Raji (cell line): ENCODE data around the gene CCHCR1.

Source experiments
- POLR2A ChIP-seq: IDR thresholded peaks from 2 replicates; pipeline ENCODE4 v1.6.1; 2011; ENCODE audit warnings: low read depth, low read length, control low read depth; ENCODE audit not compliant: insufficient read depth

CCHCR1 gene, protein sequence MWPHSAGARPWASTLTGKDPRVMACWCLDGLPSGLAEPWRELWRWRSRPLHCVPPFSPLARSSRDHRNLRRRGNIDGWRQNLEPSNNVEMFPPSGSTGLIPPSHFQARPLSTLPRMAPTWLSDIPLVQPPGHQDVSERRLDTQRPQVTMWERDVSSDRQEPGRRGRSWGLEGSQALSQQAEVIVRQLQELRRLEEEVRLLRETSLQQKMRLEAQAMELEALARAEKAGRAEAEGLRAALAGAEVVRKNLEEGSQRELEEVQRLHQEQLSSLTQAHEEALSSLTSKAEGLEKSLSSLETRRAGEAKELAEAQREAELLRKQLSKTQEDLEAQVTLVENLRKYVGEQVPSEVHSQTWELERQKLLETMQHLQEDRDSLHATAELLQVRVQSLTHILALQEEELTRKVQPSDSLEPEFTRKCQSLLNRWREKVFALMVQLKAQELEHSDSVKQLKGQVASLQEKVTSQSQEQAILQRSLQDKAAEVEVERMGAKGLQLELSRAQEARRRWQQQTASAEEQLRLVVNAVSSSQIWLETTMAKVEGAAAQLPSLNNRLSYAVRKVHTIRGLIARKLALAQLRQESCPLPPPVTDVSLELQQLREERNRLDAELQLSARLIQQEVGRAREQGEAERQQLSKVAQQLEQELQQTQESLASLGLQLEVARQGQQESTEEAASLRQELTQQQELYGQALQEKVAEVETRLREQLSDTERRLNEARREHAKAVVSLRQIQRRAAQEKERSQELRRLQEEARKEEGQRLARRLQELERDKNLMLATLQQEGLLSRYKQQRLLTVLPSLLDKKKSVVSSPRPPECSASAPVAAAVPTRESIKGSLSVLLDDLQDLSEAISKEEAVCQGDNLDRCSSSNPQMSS

DNA sequence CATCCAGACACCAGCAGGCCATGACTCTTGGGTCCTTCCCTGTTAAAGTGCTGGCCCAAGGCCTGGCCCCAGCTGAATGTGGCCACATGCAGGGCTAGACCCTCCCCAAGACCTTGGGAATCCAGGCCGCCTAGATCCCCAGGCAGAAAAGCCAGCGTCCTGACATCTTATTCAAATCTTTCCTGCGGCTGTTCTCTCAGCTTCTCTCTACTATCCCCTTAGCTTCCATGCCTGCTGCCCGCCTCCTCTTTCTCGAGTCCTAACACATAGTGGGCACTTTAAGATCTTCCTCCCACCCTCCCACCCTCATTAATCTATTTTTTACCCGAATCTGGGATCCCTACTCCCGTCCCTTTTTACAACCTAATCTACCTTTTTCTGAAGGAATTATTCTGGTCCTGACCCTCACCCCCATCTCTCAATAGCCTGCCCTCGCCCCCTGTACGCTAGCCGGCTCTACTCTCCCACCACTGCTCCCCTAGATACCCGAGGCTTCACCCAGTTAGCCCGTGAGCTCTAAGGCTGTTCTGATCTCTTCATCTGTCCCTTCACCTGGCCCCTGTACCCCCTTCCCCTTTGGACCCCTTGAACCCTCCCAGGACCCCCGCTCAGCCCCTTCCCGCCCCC lies at the start of gene CCHCR1:
CCHCR1 (minus strand) TSS at position 290 of the 627 bp plus-strand sequence; CDS start at position 88, 202 bp downstream.
- no peak; the same call in 1 of the 2 replicates for TF ChIP-seq POLR2A

DNA sequence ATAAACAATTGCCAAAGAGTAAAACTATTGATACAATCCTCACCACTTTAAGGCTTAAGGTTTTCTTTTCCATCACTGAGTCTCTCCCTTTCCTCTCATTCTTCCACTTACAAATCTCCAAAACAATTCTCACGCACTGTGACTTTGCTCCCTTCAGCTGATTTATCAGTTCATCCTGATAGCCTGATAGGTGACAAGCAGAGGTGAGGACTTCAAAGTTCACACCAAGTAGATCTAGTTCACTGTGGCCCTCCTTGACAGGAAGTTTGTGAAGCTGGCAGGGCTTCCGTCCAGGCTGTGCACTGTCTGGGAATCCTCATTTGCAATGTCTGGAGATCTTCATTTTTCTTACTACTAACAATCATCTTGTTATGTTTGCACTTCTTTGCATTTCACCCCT lies 48.0 kb upstream of the CCHCR1 start:
- TF ChIP-seq POLR2A = no peak

DNA sequence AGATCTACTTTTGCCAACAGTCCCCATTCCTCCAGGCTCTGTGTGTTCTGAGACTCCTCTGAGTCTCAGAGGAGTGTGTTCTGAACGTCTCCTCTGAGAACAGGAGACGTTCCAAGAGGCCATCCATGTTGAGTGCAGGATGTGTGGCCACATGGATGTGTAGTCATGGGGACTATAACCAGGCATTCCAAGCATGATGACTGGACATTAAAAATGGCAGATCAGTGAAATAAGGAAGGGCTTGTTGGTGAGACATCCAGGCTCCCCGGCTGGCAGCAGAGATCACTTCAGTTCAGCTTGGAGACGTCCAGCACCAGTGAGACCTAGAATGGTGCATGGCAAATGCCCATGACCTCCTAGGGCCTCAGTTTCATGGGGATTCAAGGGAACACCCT lies 47.1 kb upstream of the CCHCR1 start:
- TF ChIP-seq POLR2A = no peak; the same call in 1 of the 2 replicates

DNA sequence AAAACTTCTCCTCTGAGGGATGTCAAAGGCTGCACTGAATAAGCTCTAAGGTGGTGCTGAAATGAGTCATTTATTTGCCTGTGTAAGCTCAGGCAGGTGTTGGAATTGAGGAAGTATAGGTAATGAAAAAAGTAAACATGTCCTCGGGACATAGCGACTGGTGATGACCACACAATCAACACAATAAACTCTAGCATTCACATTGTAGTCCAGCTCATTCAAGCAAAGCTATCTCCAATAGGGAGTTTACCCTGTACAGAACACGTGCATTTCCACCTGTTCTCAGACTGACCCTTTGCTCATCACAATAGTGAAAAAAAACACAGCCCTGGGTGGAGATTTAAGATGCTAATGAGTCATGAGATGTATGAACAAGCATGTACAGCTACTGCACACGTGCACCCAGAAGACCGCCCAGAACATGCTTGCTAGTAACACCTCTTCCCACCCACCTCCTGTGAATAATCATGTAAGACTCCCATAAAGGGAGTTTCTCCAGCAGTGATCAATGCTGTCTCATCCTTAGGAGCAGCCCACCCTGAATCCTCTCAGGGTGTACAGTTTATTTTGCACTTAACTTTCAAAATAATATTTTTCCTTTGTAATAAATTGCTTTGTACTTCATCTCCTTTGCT lies 45.9 kb upstream of the CCHCR1 start:
- peak; percentile 27; the same call in 1 of the 2 replicates for TF ChIP-seq POLR2A

DNA sequence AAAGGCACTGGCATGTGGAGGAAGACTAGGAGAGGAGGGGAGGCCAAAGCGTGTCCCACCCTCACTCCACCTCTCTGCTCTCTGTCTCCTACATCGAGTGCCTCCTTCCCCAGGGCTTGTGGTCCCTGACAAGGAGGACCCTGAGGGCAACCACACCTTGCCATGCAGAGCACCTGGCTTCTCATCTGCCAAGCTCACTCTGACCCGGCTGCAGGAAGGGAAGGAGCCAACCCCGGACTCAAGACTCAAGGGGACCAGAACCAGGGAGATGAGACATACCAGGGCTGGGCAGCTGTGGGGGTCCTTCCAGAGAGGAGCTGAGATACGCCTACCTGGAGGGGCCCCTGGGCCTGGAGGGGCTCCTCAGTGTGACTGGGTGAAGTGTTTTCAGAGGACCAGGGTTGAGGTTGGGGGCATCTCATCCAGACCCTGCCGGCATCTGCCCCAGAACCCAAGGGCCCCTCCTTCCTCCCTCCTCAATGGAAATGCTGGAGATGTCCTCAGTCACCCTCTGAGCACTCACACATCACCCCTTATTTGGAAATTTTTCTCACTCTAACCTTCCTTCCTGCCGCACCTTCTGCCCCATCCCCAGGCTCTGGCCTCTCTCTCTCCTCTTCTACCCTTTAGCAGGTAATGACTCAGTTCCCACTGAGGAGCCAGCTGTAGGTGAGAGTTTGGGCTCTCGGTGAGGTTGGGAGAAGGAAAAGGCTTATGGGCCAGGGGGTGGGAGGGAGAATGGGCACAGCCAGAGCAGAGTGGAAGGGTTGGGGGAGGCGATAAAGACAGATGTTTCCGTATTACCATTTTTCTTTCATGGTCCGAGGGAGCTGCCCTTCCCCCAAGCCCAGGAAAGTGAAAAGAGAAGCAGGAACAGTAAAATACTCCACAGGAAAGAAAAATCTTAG lies 44.9 kb upstream of the CCHCR1 start:
- 0 out of 2 replicates have a peak, but pooled peaks have one; percentile 19 for TF ChIP-seq POLR2A

DNA sequence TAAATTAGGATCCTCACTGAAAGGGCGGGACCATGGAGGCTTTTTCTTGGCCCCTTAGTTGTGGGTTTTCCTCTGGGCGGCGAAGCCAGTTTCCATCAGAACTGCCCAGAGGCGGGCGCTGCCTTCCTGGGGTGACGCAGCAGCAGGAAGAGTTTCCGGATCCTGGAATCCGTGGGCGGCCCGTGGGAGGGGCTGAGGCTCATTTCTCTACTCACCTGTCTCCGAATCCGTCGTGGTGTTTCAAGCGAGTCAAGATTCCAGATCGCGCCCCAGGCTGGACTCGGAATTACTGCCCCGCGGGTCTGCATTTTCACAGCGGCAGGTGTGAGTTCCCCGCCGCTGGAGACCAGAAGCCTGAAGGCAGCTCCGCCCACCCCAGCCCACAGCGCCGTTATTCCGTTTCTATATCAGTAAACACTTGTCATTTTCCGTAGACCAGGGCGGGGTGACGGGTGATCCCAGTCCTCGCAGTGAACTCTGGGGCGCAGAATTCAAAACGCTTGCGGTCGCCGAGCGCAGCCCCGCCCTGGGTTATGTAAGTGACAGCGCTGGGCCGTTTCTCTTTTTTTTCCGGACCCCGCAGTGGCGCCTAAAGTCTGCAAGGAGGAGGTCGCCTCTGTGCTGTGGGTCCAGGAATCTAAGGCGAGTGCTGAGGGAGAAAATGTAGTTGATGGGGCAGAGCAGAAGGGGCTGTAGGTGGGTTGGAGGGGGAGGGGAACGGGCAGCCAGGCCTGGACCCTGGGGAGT lies 40.1 kb upstream of the CCHCR1 start:
- TF ChIP-seq POLR2A = peak; percentile 80

DNA sequence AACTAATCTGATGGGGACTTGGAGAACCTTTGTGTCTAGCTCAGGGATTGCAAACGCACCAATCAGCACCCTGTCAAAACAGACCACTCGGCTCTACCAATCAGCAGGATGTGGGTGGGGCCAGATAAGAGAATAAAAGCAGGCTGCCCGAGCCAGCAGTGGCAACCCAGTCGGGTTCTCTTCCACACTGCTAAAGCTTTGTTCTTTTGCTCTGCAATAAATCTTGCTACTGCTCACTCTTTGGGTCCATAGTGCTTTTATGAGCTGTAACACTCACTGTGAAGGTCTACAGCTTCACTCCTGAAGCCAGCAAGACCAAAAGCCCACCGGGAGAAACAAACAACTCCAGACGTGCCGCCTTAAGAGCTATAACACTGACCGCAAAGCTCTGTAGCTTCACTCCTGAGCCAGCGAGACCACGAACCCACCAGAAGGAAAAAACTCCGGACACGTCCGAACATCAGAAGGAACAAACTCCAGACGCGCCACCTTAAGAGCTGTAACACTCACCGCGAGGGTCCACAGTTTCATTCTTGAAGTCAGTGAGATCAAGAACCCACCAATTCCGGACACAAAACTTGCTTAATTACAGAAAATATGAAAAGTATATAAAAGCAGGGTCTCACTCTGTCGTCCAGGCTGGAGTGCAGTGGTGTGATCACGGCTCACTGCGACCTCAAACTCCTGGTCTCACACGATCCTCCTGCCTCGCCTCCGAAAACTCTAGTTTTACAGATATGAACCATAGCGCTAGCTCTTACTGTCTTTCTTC lies 38.8 kb upstream of the CCHCR1 start:
- peak; percentile 41; the same call in 1 of the 2 replicates for TF ChIP-seq POLR2A

DNA sequence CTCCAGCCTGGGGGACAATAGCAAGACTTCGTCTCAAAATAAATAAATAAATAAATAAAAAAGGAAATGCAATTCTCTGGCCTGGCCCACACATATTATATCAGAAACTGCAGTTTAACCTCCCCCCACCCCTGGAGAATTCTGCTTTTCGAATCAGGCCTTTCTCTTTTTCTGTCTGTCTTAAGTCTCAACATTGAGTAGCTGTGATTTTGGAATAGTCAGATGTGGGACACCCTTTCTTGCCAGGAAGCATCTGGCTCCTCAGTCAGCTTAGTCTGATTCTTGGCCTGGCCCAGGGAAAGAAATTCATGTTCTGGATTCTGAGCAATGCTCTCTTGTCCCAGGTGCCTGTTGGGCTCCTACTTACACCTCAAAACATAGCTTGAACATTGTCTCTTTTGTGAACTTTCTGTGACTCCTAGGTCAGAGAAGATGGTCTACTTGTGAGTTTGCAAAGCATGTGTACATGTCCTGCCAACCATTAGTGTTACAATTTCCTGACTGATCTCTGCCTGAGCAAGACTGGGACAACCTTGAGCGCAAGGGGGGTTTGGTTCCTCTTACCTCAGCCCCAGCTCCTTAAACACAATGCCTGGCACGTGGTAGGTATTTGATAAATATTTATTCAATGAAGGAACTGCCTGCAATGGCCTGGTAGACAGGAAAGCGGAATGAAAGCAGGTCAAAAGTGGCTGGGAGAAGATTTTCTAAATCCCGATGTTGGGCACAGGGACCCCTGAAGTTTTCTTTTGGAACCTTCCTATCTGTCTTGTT lies 36.6 kb upstream of the CCHCR1 start:
- TF ChIP-seq POLR2A = no peak

DNA sequence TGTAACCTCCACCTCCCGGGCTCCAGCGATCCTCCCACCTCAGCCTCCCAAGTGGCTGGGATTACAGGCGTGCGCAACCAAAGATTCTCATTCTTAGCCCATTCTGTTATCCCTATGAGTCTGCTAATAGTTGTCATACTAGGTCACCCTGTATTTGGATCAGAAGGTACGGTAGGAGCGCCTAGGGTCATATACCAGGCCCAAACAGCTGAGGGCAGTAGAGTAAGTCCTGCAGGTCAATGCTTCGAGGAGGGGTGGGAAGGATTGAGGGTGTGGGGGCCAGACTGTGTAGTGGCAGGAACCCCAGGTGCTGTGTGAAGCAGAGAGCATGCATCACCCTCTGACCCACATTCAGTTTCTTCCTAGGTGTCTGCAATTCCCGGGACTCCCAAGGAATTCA lies 35.6 kb upstream of the CCHCR1 start:
- no peak for TF ChIP-seq POLR2A

DNA sequence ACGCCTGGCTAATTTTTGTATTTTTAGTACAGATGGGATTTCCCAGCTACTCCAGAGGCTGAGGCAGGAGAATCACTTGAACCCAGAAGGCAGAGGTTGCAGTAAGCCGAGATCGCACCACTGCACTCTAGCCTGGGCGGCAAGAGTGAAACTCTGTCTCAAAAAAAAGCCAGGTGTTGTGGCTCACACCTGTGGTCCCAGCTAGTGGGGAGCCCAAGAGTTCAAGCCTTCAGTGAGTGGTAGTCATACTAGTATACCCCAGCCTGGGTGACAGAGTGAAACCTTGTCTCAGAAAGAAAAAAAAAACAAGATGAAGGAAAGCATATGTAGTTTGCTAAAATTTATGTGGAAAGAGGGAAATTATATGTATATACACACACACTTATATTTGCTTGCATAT lies 32.9 kb upstream of the CCHCR1 start:
- no peak for TF ChIP-seq POLR2A

DNA sequence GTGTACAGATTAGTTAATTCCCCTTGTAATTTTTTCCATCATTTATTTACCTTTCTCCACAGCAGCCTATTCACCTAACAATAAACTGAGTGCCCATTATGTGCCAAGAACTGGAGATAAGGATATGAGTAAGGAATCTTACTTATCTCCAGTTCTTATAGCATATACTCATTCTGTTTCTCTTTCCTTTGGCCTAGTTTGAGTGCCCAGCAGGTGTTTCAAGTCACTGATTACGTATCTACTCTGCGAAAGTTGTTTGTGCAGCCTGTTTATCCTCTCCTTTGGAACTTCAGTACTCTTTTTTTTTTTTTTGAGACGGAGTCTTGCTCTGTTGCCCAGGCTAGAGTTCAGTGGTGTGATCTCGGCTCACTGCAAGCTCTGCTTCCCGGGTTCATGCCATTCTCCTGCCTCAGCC lies 30.2 kb upstream of the CCHCR1 start:
- no peak for TF ChIP-seq POLR2A
